RWPE2 (cell line): Measurements from ENCODE around the gene PLEKHF1.

Experiments used
- ATAC-seq: fragments of 200-7000 bp; cut with Tn5 transposase; 3 replicates; pipeline ENCODE4 v1.9.1; 2021; ENCODE audit warnings: low read depth
- DNase-seq: peaks from one replicate; pipeline ENCODE4 v3.0.0-alpha.2; 2020; ENCODE audit warnings: low spot score
- H3K27ac ChIP-seq: fragments of 450-650 bp; 2 replicates; pipeline ENCODE4 v1.5.1; 2017; ENCODE audit warnings: mild to moderate bottlenecking; ENCODE audit not compliant: poor library complexity, severe bottlenecking
- H3K27me3 ChIP-seq: fragments of 250-450 bp; sonication (Bioruptor Pico); 2 replicates; pipeline ENCODE4 v1.5.1; 2021; ENCODE audit warnings: mild to moderate bottlenecking, moderate library complexity; ENCODE audit not compliant: insufficient read depth, poor library complexity, severe bottlenecking
- H3K36me3 ChIP-seq: fragments of 250-450 bp; sonication (Bioruptor Pico); 2 replicates; pipeline ENCODE4 v1.5.1; 2020; ENCODE audit warnings: low read depth, mild to moderate bottlenecking, moderate library complexity
- H3K4me1 ChIP-seq: fragments of 250-450 bp; sonication (Bioruptor Pico); 2 replicates; pipeline ENCODE4 v1.5.1; 2021; ENCODE audit warnings: mild to moderate bottlenecking, moderate library complexity; ENCODE audit not compliant: insufficient read depth, poor library complexity, severe bottlenecking
- H3K4me3 ChIP-seq: fragments of 250-450 bp; sonication (Bioruptor Pico); 2 replicates; pipeline ENCODE4 v1.5.1; 2021; ENCODE audit warnings: mild to moderate bottlenecking, moderate library complexity; ENCODE audit not compliant: severe bottlenecking
- H3K9me3 ChIP-seq: fragments of 250-450 bp; sonication (Bioruptor Pico); 2 replicates; pipeline ENCODE4 v1.5.1; 2021; ENCODE audit warnings: mild to moderate bottlenecking, moderate library complexity; ENCODE audit not compliant: severe bottlenecking
- CTCF ChIP-seq: fragments of 450-650 bp; IDR thresholded peaks from one replicate; pipeline ENCODE4 v1.5.1; 2017; ENCODE audit warnings: mild to moderate bottlenecking, moderate library complexity; ENCODE audit not compliant: poor library complexity, severe bottlenecking

Gene PLEKHF1

GRCh38 chr19:29665215-29665825, at the start of gene PLEKHF1:
PLEKHF1 (plus strand) TSS chr19:29665461; CDS start chr19:29673840, 8,379 bp downstream.
- Histone ChIP-seq H3K4me1 (peaks cover 26% of the 10 kb centered on the region), H3K4me3 (peak within 1 kb of the TSS; percentile 71), H3K27me3 (no peaks in the 10 kb centered on the region), H3K27ac (no peak within 1 kb of the TSS), H3K9me3 (no peaks in the 10 kb centered on the region), H3K36me3 (no peaks in the 10 kb centered on the region)
- DNase-seq (peak; percentile 64), ATAC-seq (peak; percentile 84)
- no peak for TF ChIP-seq CTCF

GRCh38 chr19:29615891-29616425, 49.3 kb upstream of the PLEKHF1 start:
- H3K36me3 ChIP-seq: peaks cover 30% of the 10 kb centered on the region
- ATAC-seq: no peak
- no peaks in the 10 kb centered on the region for H3K9me3 ChIP-seq
- H3K4me1 ChIP-seq: no peaks in the 10 kb centered on the region
- DNase-seq: no peak
- no peaks in the 10 kb centered on the region for H3K27me3 ChIP-seq
- H3K27ac ChIP-seq: no peak overlapping the region
- TF ChIP-seq CTCF: no peak
- no peak overlapping the region for H3K4me3 ChIP-seq

- H3K9me3 ChIP-seq: no peaks in the 10 kb centered on the region
- ATAC-seq (no peak), DNase-seq (no peak)
- no peaks in the 10 kb centered on the region for H3K27me3 ChIP-seq
- peaks cover 24% of the 10 kb centered on the region for H3K36me3 ChIP-seq
- H3K27ac ChIP-seq: no peak overlapping the region
- no peak overlapping the region for H3K4me3 ChIP-seq
- no peaks in the 10 kb centered on the region for H3K4me1 ChIP-seq
- TF ChIP-seq CTCF: no peak
Measured at GRCh38 chr19:29616541-29616940, 48.7 kb upstream of the PLEKHF1 start.

- H3K27me3 ChIP-seq: no peaks in the 10 kb centered on the region
- no peak overlapping the region for H3K27ac ChIP-seq
- no peaks in the 10 kb centered on the region for H3K9me3 ChIP-seq
- ATAC-seq (no peak), DNase-seq (no peak)
- TF ChIP-seq CTCF: no peak
- peaks cover 14% of the 10 kb centered on the region for H3K36me3 ChIP-seq
- H3K4me3 ChIP-seq: no peak overlapping the region
- no peaks in the 10 kb centered on the region for H3K4me1 ChIP-seq
Measured at GRCh38 chr19:29617366-29618266, 47.6 kb upstream of the PLEKHF1 start.
